HG03175 (cell line): ENCODE measurements around the gene SULT2B1.

Source experiments
- ATAC-seq: cut with Tn5 transposase; IDR thresholded peaks from one replicate; pipeline ENCODE4 v1.9.1; 2021; ENCODE audit warnings: mild to moderate bottlenecking, moderate library complexity; ENCODE audit not compliant: unreplicated experiment

The SULT2B1 gene

DNA sequence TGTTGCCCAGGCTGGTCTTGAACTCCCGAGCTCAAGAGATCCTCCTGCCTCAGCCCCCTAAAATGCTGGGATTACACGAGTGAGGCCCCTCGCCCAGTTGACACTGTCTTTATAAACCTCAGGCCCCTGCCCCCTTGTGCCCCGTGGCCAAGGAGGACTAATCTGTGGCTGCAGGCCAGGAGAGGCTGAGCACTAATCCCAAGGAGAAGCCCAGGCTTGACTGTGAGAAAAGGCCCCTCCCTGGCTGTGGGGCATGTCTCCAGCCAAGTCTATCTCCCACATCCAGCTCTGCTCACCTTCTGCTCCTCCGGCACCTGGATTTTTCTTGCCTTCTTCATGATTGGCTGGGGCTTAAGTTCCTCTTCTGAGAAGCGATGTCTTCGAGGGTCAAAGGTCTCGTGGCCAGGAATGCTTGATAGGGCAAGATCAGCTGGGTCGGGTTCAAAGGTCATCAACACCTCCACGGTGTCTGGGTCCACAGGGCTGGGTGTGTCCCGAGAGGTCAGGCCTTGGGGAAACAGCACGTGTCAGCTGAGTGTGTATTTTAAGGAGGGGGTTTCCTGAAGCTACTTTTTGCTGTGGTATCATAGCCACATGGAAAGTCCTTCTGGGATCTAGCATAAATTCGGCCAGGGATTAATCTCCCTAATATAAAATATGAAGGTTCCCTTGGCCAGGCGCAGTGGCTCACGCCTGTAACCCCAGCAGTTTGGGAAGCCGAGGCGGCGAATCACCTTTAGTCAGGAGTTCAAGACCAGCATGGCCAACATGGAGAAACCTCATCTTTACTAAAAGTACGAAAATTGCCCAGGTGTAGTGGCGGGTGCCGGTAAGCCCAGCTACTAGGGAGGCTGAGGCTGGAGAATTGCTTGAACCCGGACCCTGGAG, 81.4 kb downstream of the SULT2B1 start:
- no peak for ATAC-seq

DNA sequence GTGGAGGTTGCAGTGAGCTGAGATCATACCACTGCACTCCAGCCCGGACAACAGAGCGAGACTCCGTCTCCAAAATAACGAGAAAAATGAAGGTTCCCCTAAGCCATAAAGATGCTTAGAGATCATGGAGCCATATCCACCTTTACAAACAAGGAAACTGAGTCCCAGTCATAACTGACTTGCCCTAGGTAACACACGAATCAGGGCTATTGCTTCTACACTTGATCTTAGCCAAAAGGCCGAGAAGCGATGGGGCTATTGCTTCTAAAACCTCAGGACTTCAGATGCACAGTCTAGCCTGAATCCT, 82.0 kb downstream of the SULT2B1 start:
- ATAC-seq: no peak

DNA sequence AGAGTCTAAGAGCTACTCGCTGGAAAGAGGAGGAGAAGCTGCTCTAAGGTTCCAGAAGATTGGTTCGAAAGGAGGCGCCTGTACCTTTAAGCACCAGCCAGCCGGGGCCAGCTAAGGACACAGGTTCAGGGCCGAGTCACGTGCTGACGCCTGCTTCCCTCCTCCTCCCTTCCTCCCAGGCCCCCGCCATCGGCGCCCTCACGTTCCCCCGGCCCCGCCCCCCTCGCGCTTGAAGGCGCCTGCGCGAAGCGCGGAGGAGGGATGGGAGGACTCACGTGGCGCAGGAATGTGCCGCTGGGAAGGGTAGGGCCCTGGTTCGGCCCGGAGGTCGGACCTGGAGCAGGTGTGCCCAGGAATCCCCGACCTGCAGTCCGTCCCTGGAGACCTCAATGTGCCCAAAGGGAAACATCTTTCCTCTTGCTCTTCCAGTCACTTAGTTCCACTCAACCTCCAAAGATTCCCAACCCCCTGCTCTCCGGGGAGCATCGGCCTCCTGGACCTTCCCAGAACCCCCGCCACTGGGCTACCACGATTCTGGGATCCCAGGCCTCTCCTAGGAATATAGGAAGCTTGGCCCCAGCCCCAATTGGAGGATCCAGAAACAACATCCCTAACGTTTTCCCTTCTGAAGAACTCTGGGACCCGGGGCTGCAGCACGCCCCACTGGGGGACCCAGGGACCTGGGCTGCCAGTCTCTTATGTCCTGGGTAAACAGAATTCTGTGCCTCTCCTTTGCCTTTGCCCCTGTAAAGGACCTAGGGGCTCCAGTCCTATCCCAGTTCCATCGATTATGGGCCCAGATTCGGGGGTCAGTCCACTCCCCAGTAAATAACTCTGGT, 82.7 kb downstream of the SULT2B1 start:
- peak; percentile 34 for ATAC-seq

GRCh38 chr19:48635263-48635965, 83.4 kb downstream of the SULT2B1 start:
- no peak for ATAC-seq

DNA sequence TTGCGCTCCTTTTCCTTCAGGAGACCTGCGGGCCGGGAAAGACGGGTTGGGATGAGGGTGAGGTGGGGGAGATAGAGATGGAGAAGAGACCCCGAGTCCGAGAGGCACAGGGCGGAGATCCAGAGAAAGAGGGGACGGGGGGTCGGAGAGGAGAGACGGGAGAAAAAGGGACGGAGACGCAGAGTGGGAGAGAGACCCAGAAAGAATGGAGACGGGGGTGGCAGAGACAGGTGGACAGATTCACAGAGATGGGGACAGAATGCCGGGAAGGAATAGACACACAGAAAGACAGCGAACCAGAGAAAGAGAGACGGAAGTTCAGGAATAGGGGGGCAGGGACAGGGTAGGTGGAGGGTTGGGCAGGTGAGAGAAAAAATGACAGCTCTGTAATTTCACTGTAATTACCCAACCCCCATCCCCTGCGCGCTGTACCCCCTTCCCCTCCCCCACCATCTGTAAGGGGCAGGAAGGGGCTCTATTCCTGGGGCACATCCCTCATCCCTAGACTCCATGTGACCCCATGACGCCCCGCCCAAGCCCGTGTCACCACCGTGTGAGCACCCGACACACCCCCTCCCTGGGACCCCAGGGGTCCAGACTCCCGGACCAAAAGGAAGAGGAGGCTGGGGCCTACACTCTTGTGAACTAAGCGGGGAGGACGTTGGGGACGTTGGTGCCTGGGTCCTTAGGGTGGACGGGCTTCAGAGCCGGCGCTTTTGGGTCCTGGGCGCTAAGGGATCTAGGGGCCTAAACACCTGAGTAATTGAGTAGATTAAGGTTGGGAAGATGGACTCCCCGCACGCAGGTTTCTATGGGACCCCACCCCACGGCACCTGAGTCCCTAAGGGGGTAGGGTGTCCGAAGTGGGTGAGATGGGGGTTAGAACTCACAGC, 84.2 kb downstream of the SULT2B1 start:
- ATAC-seq: no peak

GRCh38 chr19:48636859-48637448, 85.0 kb downstream of the SULT2B1 start, which contains the start of gene DBP:
TSS of gene DBP (minus strand) at chr19:48637379. CDS start at chr19:48636994, 385 bp downstream.
- ATAC-seq: no peak

- peak; percentile 69 for ATAC-seq
Observed at GRCh38 chr19:48637449-48637947, 85.5 kb downstream of the SULT2B1 start.

- peak; percentile 14 for ATAC-seq
Observed at GRCh38 chr19:48637948-48638830, 86.2 kb downstream of the SULT2B1 start.

DNA sequence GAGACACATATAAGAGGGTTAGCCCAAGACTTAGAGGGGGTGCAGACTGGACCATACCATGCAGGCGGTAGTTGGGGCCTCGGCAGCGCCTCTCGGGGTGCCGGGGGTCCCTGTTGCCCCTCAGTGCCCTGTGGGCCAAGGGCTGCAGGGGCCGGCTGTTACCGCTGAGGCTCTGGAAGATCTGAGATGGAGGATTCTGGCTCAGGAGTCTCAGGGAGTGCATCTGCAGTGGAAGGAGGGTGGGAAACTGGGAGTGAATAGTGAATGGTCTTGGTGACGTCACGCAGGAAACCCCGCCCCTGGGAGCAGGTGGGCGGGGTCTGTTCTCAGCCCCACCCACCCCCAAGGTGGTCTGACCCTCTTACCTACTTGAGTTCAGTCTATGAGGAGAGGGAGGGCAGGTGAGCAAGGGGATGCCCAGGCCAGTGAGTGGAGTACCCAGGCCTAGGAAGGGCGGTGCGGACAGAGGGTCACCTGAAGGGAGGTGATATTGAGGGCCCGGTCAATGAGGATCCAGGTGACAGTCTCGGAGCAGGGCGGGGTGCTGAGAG, 86.9 kb downstream of the SULT2B1 start:
- ATAC-seq: no peak

GRCh38 chr19:48639483-48640375, 87.8 kb downstream of the SULT2B1 start:
- no peak for ATAC-seq

DNA sequence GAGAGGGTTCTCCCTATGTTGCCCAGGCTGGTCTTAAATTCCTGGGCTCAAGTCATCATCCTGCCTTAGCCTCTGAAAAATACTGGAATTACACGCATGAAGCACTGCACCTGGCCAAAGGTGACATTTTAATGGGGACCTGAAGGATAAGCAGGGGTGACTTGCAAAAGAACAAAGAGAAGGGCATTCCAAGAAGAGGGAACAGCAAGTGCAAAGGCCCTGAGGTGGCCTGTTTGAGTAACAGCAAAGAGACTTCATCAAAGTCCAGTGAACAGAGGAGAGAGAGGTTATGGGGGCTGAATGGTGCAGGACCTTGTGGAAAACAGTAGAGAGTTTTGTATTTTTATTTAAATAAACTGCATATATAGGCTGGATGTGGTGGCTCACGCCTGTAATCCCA, 89.9 kb downstream of the SULT2B1 start:
- ATAC-seq: no peak

DNA sequence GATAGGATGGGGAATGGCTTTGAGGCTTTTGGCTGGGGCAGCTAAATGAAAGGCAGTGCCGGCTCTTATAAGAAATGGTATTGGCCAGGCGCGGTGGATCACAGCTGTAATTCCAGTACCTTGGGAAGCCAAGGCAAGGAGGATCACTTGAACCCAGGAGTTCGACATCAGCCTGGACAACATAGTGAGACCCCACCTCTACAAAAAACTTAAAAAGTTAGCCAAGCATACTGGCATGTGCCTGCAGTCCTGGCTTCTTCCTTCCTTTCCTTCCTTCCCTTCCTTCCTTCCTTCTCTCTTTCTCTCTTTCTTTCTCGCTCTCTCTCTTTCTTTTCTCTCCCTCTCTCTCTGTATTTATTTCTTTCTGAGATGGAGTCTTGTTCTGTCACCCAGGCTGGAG, 90.9 kb downstream of the SULT2B1 start:
- ATAC-seq: no peak

DNA sequence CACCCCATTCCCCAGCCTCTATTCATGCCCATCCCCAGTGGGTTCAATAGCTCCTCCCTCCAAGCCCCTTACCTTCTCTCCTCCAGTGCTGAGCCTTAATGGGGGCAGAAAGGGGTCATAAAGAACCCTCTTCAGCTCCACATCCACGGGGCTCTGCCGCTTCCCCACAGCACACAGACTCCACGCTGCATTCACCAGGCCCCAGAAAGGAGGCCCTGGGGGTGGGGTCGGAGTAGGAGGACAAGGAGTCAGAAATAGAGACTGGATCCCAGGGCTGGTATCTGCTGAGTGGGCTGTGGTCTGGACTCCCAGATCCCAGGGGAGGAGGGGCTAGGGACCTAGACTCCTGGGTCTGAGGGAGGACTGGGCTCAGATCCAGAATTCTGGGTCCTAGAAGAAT, 92.4 kb downstream of the SULT2B1 start:
- no peak for ATAC-seq

DNA sequence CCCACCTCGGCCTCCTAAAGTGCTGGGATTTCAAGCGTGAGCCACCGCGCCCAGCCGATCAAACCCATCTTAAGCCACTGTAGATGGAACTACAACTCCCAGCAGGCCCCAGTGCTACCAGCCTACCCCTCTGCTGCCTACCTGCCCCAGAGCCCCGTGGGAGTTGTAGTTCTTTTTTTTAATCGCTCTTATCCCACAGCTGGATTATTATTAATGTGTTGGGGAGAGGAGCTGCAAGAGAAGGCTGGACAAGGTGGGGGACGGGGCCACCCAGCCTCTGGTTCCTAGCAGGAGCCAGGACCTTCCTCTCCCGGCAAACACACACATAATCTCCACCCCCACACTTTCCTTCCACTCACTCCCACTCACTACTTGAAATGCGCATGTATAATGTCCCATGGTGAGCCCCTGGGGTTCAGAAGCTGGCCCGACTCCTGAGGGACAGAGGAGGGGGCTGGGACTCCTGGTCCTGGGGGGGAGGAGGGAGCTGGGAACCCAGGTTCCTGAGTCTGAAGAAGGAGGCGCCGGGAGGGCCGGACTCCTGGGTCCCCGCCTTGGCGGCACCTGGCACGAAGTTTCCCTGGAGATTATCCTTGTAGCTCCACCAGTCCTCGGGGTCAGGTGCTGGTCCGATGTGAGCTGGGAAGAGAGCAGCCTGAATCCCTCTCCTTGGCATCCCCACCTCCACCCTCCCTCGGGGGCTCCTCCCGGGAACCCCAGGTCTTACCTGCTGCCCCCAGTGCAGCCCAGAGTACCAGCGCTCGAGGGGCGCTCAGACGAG, 93.1 kb downstream of the SULT2B1 start:
- ATAC-seq: no peak

- ATAC-seq: no peak
Observed at GRCh38 chr19:48645620-48646000, 93.6 kb downstream of the SULT2B1 start.

GRCh38 chr19:48646001-48646721, 94.2 kb downstream of the SULT2B1 start, which contains the start of gene CA11:
TSS of gene CA11 (minus strand) at chr19:48646187. CDS start at chr19:48645632, 555 bp downstream.
- peak; percentile 68 for ATAC-seq
